Measurements from ENCODE around the gene TEX52. TPM values are rescaled to one million over a fixed set of nuclear protein-coding genes. Genes with fewer than 3 reads are reported as not detected.

The TEX52 gene
- total and polyA plus RNA-seq, 2 experiments from 2014 or later = not detected

GRCh38 chr12:2886768-2887450 is 30.1 kb upstream of the TEX52 start (continued):
- TF ChIP-seq, protein P1, sequence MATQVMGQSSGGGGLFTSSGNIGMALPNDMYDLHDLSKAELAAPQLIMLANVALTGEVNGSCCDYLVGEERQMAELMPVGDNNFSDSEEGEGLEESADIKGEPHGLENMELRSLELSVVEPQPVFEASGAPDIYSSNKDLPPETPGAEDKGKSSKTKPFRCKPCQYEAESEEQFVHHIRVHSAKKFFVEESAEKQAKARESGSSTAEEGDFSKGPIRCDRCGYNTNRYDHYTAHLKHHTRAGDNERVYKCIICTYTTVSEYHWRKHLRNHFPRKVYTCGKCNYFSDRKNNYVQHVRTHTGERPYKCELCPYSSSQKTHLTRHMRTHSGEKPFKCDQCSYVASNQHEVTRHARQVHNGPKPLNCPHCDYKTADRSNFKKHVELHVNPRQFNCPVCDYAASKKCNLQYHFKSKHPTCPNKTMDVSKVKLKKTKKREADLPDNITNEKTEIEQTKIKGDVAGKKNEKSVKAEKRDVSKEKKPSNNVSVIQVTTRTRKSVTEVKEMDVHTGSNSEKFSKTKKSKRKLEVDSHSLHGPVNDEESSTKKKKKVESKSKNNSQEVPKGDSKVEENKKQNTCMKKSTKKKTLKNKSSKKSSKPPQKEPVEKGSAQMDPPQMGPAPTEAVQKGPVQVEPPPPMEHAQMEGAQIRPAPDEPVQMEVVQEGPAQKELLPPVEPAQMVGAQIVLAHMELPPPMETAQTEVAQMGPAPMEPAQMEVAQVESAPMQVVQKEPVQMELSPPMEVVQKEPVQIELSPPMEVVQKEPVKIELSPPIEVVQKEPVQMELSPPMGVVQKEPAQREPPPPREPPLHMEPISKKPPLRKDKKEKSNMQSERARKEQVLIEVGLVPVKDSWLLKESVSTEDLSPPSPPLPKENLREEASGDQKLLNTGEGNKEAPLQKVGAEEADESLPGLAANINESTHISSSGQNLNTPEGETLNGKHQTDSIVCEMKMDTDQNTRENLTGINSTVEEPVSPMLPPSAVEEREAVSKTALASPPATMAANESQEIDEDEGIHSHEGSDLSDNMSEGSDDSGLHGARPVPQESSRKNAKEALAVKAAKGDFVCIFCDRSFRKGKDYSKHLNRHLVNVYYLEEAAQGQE (IDR thresholded peaks at IDR 0.05; ENCODE audit: unreplicated experiment) = no peak
- TF ChIP-seq CREB1 (CRISPR knock-in tag; IDR thresholded peaks at IDR 0.05; ENCODE audit: low read depth) = no peak
- TF ChIP-seq STAT1 (IDR thresholded peaks at IDR 0.05; ENCODE audit: unreplicated experiment) = no peak
- TF ChIP-seq EZH2phosphoT487 (IDR thresholded peaks at IDR 0.05; ENCODE audit: unreplicated experiment) = no peak
- no peak for TF ChIP-seq CTCF (conservative IDR thresholded peaks at IDR 0.05; ENCODE audit: low read depth in 2 of 2)
- TF ChIP-seq, protein P2, sequence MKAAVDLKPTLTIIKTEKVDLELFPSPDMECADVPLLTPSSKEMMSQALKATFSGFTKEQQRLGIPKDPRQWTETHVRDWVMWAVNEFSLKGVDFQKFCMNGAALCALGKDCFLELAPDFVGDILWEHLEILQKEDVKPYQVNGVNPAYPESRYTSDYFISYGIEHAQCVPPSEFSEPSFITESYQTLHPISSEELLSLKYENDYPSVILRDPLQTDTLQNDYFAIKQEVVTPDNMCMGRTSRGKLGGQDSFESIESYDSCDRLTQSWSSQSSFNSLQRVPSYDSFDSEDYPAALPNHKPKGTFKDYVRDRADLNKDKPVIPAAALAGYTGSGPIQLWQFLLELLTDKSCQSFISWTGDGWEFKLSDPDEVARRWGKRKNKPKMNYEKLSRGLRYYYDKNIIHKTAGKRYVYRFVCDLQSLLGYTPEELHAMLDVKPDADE (IDR thresholded peaks at IDR 0.05) = no peak
- TF ChIP-seq ZNF331 (CRISPR knock-in tag; IDR thresholded peaks at IDR 0.05; ENCODE audit: low read depth) = no peak

- peak overlapping the region; percentile 47 for H3K27ac ChIP-seq (ENCODE audit: low read depth)
- Mint-ChIP-seq H3K27ac (peak overlapping the region; percentile 28; the same call in 1 of the 2 replicates), H3K4me1 (peaks cover 14% of the 10 kb centered on the region), H3K27me3 (ENCODE audit: insufficient read depth, low read depth, poor library complexity) (peaks cover 15% of the 10 kb centered on the region), H3K4me3 (no peak overlapping the region; the same call in 2 of the 3 replicates), H3K9me3 (peaks cover 3% of the 10 kb centered on the region; the same call in 1 of the 3 replicates), H3K36me3 (ENCODE audit: low read depth) (peaks cover 53% of the 10 kb centered on the region)
- ATAC-seq (no peak), DNase-seq (ENCODE audit: low spot score) (no peak)
- no peak overlapping the region for H3K4me3 ChIP-seq
- H3K27me3 ChIP-seq (ENCODE audit: insufficient read depth) = no peaks in the 10 kb centered on the region
- no peaks in the 10 kb centered on the region for H3K9me2 ChIP-seq (ENCODE audit: insufficient read depth)
- peaks cover 35% of the 10 kb centered on the region for H3F3A ChIP-seq (replicated peaks; ENCODE audit: low read depth)
- peaks cover 32% of the 10 kb centered on the region for H3K36me3 ChIP-seq (ENCODE audit: insufficient read depth)
- H4K20me1 ChIP-seq (replicated peaks; ENCODE audit: insufficient read depth) = peaks cover 46% of the 10 kb centered on the region
- H3K79me2 ChIP-seq (replicated peaks; ENCODE audit: insufficient read depth) = peaks cover 51% of the 10 kb centered on the region
- peaks cover 6% of the 10 kb centered on the region for H3K4me1 ChIP-seq (ENCODE audit: insufficient read depth)
- H2AFZ ChIP-seq = no peak overlapping the region
- H3K4me2 ChIP-seq = no peak overlapping the region
- TF ChIP-seq ZNF331 (CRISPR knock-in tag; IDR thresholded peaks at IDR 0.05; ENCODE audit: low read depth) = no peak
- TF ChIP-seq, protein P1 (IDR thresholded peaks at IDR 0.05; ENCODE audit: unreplicated experiment) = no peak
- no peak for TF ChIP-seq EZH2phosphoT487 (IDR thresholded peaks at IDR 0.05; ENCODE audit: unreplicated experiment)
- TF ChIP-seq, protein P2 (IDR thresholded peaks at IDR 0.05) = no peak
- TF ChIP-seq POLR2AphosphoS5 (IDR thresholded peaks at IDR 0.05; ENCODE audit: low read depth) = no peak
- no peak for TF ChIP-seq NANOG (IDR thresholded peaks at IDR 0.05; ENCODE audit: borderline replicate concordance)
- no peak for TF ChIP-seq EZH2 (IDR thresholded peaks at IDR 0.05; ENCODE audit: low read depth, unreplicated experiment)
- no peak for TF ChIP-seq CREB1 (CRISPR knock-in tag; IDR thresholded peaks at IDR 0.05; ENCODE audit: low read depth)
- no peak for TF ChIP-seq ZNF114 (CRISPR knock-in tag; IDR thresholded peaks at IDR 0.05)
- no peak for TF ChIP-seq STAT1 (IDR thresholded peaks at IDR 0.05; ENCODE audit: unreplicated experiment)
Measured at GRCh38 chr12:2884810-2885209, 28.0 kb upstream of the TEX52 start.

All from GM23338 (cell line).